ENCODE results near the gene PNPLA8.
"Not testable (repeated sequence)": the region's sequence is repeated elsewhere in the genome, so short reads cannot be mapped to it uniquely, and the experiment has no call there.

DNA sequence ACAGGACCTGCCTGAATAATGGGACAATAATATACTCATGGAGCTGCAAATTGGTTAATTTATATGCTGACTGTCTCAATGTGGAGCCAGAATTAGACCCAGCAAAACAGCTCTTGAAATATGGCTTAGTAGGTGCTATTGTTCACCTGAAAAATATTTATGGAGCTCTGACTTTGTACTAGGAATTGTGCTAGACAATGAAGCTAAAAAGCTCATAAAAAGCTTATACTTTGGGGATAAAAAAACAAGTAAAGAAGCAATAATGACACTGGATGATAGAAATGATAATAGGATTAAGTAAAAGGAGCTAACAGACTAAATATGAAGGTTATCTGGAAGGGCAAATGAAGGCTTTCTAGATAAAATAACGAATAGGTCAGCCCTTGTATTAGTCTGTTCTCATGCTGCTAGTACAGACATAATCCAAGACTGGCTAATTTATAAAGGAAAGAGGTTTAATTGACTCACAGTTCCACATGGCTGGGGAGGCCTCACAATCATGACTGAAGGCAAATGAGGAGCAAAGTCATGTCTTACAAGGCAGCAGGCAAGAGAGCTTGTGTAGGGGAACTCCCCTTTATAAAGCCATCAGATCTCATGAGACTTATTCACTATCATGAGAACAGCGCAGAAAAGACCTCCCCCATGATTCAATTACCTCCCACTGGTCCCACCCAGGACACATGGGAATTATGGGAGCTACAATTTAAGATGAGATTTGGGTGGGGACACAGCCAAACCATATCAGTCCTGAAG, 22.4 kb upstream of the PNPLA8 start:
- TF ChIP-seq CTCF (IDR thresholded peaks at IDR 0.05 in 4 of 5, conservative IDR thresholded peaks at IDR 0.05 in 1 of 5); POLR2A (IDR thresholded peaks at IDR 0.05): not testable (repeated sequence)
